ENCODE measurements around the gene CST4.
"Not testable (repeated sequence)": the region's sequence is repeated elsewhere in the genome, so short reads cannot be mapped to it uniquely, and the experiment has no call there.

Gene CST4

GRCh38 chr20:23659610-23659988 lies 29.2 kb downstream of the CST4 start:
- DNase-seq: not testable (repeated sequence)

- DNase-seq: no peak
These were observed 29.7 kb downstream of the CST4 start for GRCh38 chr20:23658989-23659609.

- DNase-seq: no peak
These were observed 30.5 kb downstream of the CST4 start for GRCh38 chr20:23658336-23658735.

- no peak for DNase-seq
These were observed 31.6 kb downstream of the CST4 start for GRCh38 chr20:23657202-23657601.

GRCh38 chr20:23656372-23656771 lies 32.5 kb downstream of the CST4 start:
- no peak for DNase-seq

GRCh38 chr20:23655491-23656211 lies 33.2 kb downstream of the CST4 start:
- DNase-seq: no peak

- no peak for DNase-seq
These were observed 34.1 kb downstream of the CST4 start for GRCh38 chr20:23654717-23655116.

- no peak for DNase-seq
These were observed 34.8 kb downstream of the CST4 start for GRCh38 chr20:23654000-23654399.

GRCh38 chr20:23653400-23653938 lies 35.4 kb downstream of the CST4 start:
- no peak for DNase-seq

- no peak for DNase-seq
These were observed 35.9 kb downstream of the CST4 start for GRCh38 chr20:23652926-23653325.

GRCh38 chr20:23652371-23652770 lies 36.5 kb downstream of the CST4 start:
- no peak for DNase-seq

- no peak for DNase-seq
These were observed 37.7 kb downstream of the CST4 start for GRCh38 chr20:23651117-23651516.

GRCh38 chr20:23649830-23650417 lies 38.9 kb downstream of the CST4 start:
- no peak for DNase-seq

- DNase-seq: no peak
These were observed 39.6 kb downstream of the CST4 start for GRCh38 chr20:23649242-23649641.

- no peak for DNase-seq
These were observed 41.5 kb downstream of the CST4 start for GRCh38 chr20:23647346-23647745.

- DNase-seq: no peak
These were observed 42.5 kb downstream of the CST4 start for GRCh38 chr20:23646106-23646873.

GRCh38 chr20:23645575-23645974 lies 43.3 kb downstream of the CST4 start:
- DNase-seq: no peak

GRCh38 chr20:23644164-23644563 lies 44.7 kb downstream of the CST4 start:
- DNase-seq: no peak

- DNase-seq: no peak
These were observed 45.2 kb downstream of the CST4 start for GRCh38 chr20:23643659-23644058.

- DNase-seq: no peak
These were observed 46.7 kb downstream of the CST4 start for GRCh38 chr20:23641936-23642751.

GRCh38 chr20:23640671-23641667 lies 47.9 kb downstream of the CST4 start:
- no peak for DNase-seq

All from amniotic stem cell (primary cell).